ENCODE data around the gene PPFIA3.

The PPFIA3 gene

GRCh38 chr19:49148044-49148682, 28.8 kb downstream of the PPFIA3 start:
- TF ChIP-seq, protein P1, sequence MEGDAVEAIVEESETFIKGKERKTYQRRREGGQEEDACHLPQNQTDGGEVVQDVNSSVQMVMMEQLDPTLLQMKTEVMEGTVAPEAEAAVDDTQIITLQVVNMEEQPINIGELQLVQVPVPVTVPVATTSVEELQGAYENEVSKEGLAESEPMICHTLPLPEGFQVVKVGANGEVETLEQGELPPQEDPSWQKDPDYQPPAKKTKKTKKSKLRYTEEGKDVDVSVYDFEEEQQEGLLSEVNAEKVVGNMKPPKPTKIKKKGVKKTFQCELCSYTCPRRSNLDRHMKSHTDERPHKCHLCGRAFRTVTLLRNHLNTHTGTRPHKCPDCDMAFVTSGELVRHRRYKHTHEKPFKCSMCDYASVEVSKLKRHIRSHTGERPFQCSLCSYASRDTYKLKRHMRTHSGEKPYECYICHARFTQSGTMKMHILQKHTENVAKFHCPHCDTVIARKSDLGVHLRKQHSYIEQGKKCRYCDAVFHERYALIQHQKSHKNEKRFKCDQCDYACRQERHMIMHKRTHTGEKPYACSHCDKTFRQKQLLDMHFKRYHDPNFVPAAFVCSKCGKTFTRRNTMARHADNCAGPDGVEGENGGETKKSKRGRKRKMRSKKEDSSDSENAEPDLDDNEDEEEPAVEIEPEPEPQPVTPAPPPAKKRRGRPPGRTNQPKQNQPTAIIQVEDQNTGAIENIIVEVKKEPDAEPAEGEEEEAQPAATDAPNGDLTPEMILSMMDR (IDR thresholded peaks at IDR 0.05): no peak
- H3K79me2 ChIP-seq: no peaks in the 10 kb centered on the region
- peaks cover 6% of the 10 kb centered on the region for H3K4me1 ChIP-seq
- peak overlapping the region; percentile 79 for H3K4me3 ChIP-seq (ENCODE audit: low read depth, low read length)
- no peaks in the 10 kb centered on the region for H3K9me3 ChIP-seq (ENCODE audit: control insufficient read depth, low read length)
- H3K36me3 ChIP-seq (ENCODE audit: control insufficient read depth, insufficient read depth, low read length): no peaks in the 10 kb centered on the region
- peak overlapping the region; percentile 86 for H3K27ac ChIP-seq
- H3K9ac ChIP-seq: no peak overlapping the region
- H2AFZ ChIP-seq: peak overlapping the region; percentile 72
- no peaks in the 10 kb centered on the region for H3K27me3 ChIP-seq (ENCODE audit: control insufficient read depth, insufficient read depth, low read length)
- H3K4me2 ChIP-seq (ENCODE audit: low read length): peak overlapping the region; percentile 78

- Histone ChIP-seq H3K79me2 (no peaks in the 10 kb centered on the region), H3K9ac (no peak overlapping the region), H2AFZ (peak overlapping the region; percentile 85), H3K27ac (peak overlapping the region; percentile 86), H3K4me3 (ENCODE audit: low read depth, low read length) (peak overlapping the region; percentile 79), H3K4me2 (ENCODE audit: low read length) (peak overlapping the region; percentile 78), H3K4me1 (peaks cover 6% of the 10 kb centered on the region), H3K36me3 (ENCODE audit: control insufficient read depth, insufficient read depth, low read length) (no peaks in the 10 kb centered on the region), H3K9me3 (ENCODE audit: control insufficient read depth, low read length) (no peaks in the 10 kb centered on the region), H3K27me3 (ENCODE audit: control insufficient read depth, insufficient read depth, low read length) (no peaks in the 10 kb centered on the region)
- TF ChIP-seq, protein P1 (IDR thresholded peaks at IDR 0.05): no peak
These were observed 29.7 kb downstream of the PPFIA3 start for GRCh38 chr19:49148784-49149651.

DNA sequence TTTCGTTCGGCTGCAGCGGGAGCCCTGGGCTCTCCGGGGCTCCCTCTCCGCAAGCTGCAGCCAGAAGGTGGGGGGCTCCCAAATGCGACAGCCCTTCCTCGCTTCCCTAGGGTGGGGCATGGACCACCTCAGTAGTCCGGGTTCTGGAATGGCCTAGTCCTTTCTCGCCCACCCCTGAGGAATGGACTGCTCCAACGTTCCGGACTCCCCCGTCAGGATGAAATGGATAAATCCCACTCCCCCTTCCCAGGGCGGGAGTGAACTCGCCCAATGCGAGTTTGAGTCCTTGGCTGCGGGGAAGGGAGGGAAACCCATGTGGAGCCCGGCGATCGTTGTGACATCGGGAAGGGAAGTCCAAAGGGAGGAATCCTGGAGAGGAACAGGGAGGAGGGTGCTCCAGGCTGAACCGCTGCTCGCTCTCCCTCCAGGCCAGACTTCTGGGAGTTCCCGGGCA, 30.3 kb downstream of the PPFIA3 start:
- peak overlapping the region; percentile 86 for H3K27ac ChIP-seq
- no peaks in the 10 kb centered on the region for H3K36me3 ChIP-seq (ENCODE audit: control insufficient read depth, insufficient read depth, low read length)
- no peaks in the 10 kb centered on the region for H3K9me3 ChIP-seq (ENCODE audit: control insufficient read depth, low read length)
- H3K4me1 ChIP-seq: peaks cover 6% of the 10 kb centered on the region
- H3K4me3 ChIP-seq (ENCODE audit: low read depth, low read length): peak overlapping the region; percentile 79
- peak overlapping the region; percentile 47 for H3K9ac ChIP-seq
- peak overlapping the region; percentile 85 for H2AFZ ChIP-seq
- TF ChIP-seq, protein P1 (IDR thresholded peaks at IDR 0.05): no peak
- peak overlapping the region; percentile 78 for H3K4me2 ChIP-seq (ENCODE audit: low read length)
- no peaks in the 10 kb centered on the region for H3K79me2 ChIP-seq
- H3K27me3 ChIP-seq (ENCODE audit: control insufficient read depth, insufficient read depth, low read length): no peaks in the 10 kb centered on the region

DNA sequence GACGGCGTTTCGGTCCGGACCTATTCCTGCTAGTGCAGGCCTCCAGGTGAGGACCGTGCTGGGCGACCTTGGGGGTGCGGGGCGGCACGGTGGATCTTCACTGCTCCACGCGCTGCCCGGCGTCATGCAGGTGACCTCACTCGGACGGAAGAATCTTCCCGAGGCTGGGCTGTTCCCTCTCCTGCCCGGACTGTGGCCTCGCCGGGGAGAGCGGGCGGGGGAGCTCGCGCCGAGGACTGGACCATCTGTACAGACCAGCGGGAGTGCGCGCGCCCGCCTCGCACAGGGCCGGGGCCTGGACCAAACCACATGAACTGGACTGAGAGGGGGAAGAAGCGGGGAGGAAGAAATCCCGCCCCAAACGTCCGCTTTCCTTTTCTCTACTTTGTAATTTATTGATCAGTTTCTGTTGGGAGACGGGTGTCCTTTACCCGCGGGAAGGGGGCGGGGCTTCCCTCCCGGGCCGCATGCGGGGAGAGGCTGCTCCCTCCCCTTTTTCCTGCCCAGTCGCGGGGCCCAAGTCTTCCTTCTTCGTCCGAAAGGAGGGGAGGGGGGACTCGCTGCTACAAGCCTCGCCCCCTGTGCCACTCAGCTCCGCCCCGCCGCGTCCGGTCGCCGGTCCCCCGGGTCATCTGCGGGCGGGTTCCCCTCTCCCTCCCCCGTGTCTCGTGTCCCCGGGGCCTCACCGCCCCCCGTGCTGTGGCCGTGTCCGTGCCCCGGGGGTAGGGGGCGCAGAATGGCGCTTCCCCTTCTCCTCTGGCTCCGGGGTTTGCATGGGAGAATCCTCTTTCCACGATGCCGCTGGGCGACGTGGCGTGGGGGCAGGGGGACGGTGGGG, 31.0 kb downstream of the PPFIA3 start:
- Histone ChIP-seq H2AFZ (peak overlapping the region; percentile 85), H3K4me1 (peaks cover 6% of the 10 kb centered on the region), H3K36me3 (ENCODE audit: control insufficient read depth, insufficient read depth, low read length) (no peaks in the 10 kb centered on the region), H3K79me2 (no peaks in the 10 kb centered on the region), H3K27me3 (ENCODE audit: control insufficient read depth, insufficient read depth, low read length) (no peaks in the 10 kb centered on the region), H3K4me2 (ENCODE audit: low read length) (peak overlapping the region; percentile 78), H3K4me3 (ENCODE audit: low read depth, low read length) (peak overlapping the region; percentile 79), H3K27ac (peak overlapping the region; percentile 86), H3K9ac (peak overlapping the region; percentile 47), H3K9me3 (ENCODE audit: control insufficient read depth, low read length) (no peaks in the 10 kb centered on the region)
- TF ChIP-seq, protein P1 (IDR thresholded peaks at IDR 0.05): no peak
